HL-60 (cell line): Measurements from ENCODE around the gene LCE4A.
"Not testable (repeated sequence)": the region's sequence is repeated elsewhere in the genome, so short reads cannot be mapped to it uniquely, and the experiment has no call there.

Source experiments
- DNase-seq, 2 experiments: peaks; one replicate each; pipeline ENCODE4 v3.0.0-alpha.2; 2010 to 2020; ENCODE audit warnings: low read depth in 1 of 2, low spot score in 1 of 2
- H3K27ac ChIP-seq: fragments of 250-450 bp; sonication (Bioruptor Pico); replicated peaks from 2 replicates; pipeline ENCODE4 v1.5.1; 2020; ENCODE audit warnings: mild to moderate bottlenecking, moderate library complexity
- H3K27me3 ChIP-seq: fragments of 250-450 bp; sonication (Bioruptor Pico); 2 replicates; pipeline ENCODE4 v1.5.1; 2021; ENCODE audit warnings: mild to moderate bottlenecking, moderate library complexity; ENCODE audit not compliant: insufficient read depth, poor library complexity, severe bottlenecking
- H3K4me3 ChIP-seq: replicated peaks from 2 replicates; pipeline ENCODE4 v1.5.1; 2011; ENCODE audit warnings: mild to moderate bottlenecking, control low read depth, low read length; ENCODE audit not compliant: insufficient read depth
- GABPA ChIP-seq: IDR thresholded peaks from 2 replicates; pipeline ENCODE4 v1.6.1; 2012; ENCODE audit warnings: low read depth
- POLR2AphosphoS5 ChIP-seq: IDR thresholded peaks from 2 replicates; pipeline ENCODE4 v1.6.1; 2012; ENCODE audit warnings: low read depth
- SPI1 ChIP-seq: IDR thresholded peaks from 2 replicates; pipeline ENCODE4 v1.6.1; 2012; ENCODE audit warnings: low read depth, mild to moderate bottlenecking, borderline replicate concordance
- long read RNA-seq: library from polyadenylated mRNA; unstranded; transcript quantifications from one replicate; pipeline ENCODE4 v2.0.0, GENCODE V29; 2020
- TF ChIP-seq, protein P1 (sequence below): IDR thresholded peaks from one replicate; pipeline ENCODE4 v1.5.1; 2011; ENCODE audit warnings: low read length, control low read depth, inconsistent platforms; ENCODE audit not compliant: insufficient read depth
- TF ChIP-seq, protein P2 (sequence below): IDR thresholded peaks from 2 replicates; pipeline ENCODE4 v1.6.1; 2012; ENCODE audit warnings: low read depth; ENCODE audit not compliant: insufficient replicate concordance

The LCE4A gene, protein sequence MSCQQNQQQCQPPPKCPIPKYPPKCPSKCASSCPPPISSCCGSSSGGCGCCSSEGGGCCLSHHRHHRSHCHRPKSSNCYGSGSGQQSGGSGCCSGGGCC
- long read RNA-seq, result 0 reads

DNA sequence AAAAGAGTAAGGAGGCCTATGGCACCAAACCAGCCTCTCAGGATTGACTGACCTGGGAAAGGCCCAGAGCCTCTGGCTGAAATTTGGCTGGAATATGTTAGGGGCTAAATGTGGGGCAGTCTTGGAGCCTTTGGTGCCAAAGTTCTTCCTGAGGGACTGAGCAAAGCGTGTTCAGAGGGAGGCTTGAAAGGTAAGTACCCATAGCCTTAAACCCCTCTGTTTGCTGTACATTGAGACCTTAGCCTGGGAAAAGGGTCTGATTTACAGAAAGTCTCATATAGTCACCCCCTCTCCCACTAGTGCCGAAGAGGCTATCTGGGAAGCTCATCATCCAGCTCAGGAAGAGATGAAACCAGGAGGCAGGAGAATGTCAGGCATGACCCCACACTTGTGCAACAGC is at the start of gene LCE4A:
Gene LCE4A, plus strand, starts transcription at position 301 of the 400 bp plus-strand sequence. CDS start 916 bp downstream, outside the sequence.
- no peak for TF ChIP-seq GABPA
- TF ChIP-seq SPI1, result no peak
- no peak for TF ChIP-seq POLR2AphosphoS5
- TF ChIP-seq, protein P1, sequence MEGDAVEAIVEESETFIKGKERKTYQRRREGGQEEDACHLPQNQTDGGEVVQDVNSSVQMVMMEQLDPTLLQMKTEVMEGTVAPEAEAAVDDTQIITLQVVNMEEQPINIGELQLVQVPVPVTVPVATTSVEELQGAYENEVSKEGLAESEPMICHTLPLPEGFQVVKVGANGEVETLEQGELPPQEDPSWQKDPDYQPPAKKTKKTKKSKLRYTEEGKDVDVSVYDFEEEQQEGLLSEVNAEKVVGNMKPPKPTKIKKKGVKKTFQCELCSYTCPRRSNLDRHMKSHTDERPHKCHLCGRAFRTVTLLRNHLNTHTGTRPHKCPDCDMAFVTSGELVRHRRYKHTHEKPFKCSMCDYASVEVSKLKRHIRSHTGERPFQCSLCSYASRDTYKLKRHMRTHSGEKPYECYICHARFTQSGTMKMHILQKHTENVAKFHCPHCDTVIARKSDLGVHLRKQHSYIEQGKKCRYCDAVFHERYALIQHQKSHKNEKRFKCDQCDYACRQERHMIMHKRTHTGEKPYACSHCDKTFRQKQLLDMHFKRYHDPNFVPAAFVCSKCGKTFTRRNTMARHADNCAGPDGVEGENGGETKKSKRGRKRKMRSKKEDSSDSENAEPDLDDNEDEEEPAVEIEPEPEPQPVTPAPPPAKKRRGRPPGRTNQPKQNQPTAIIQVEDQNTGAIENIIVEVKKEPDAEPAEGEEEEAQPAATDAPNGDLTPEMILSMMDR, result no peak
- TF ChIP-seq, protein P2, sequence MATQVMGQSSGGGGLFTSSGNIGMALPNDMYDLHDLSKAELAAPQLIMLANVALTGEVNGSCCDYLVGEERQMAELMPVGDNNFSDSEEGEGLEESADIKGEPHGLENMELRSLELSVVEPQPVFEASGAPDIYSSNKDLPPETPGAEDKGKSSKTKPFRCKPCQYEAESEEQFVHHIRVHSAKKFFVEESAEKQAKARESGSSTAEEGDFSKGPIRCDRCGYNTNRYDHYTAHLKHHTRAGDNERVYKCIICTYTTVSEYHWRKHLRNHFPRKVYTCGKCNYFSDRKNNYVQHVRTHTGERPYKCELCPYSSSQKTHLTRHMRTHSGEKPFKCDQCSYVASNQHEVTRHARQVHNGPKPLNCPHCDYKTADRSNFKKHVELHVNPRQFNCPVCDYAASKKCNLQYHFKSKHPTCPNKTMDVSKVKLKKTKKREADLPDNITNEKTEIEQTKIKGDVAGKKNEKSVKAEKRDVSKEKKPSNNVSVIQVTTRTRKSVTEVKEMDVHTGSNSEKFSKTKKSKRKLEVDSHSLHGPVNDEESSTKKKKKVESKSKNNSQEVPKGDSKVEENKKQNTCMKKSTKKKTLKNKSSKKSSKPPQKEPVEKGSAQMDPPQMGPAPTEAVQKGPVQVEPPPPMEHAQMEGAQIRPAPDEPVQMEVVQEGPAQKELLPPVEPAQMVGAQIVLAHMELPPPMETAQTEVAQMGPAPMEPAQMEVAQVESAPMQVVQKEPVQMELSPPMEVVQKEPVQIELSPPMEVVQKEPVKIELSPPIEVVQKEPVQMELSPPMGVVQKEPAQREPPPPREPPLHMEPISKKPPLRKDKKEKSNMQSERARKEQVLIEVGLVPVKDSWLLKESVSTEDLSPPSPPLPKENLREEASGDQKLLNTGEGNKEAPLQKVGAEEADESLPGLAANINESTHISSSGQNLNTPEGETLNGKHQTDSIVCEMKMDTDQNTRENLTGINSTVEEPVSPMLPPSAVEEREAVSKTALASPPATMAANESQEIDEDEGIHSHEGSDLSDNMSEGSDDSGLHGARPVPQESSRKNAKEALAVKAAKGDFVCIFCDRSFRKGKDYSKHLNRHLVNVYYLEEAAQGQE, result no peak
- DNase-seq, result no peak
- no peak within 1 kb of the TSS for H3K27ac ChIP-seq
- no peak within 1 kb of the TSS for H3K4me3 ChIP-seq
- peaks cover 4% of the 10 kb centered on the region for H3K27me3 ChIP-seq

DNA sequence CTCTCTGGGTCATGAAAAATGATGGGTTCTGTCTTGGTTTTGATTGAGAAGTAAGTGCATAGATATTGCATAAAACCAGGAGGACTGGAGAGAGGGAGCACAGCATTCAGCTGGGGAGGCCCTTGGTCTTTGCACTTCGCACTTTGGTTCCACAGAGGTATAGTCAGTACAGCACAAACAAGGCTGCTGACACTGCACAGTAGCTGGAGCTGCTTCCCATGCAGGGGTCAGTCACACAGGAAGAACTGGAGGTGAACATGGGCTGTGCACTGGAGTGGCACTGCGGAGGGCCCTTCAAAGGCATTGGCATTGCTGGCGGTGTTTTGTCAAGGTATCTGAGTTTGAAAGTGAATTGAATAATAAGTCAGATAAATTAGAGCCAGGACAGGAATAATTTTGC is 49.3 kb upstream of the LCE4A start:
- Histone ChIP-seq H3K27ac (no peak overlapping the region), H3K4me3 (no peak overlapping the region), H3K27me3 (no peaks in the 10 kb centered on the region)
- no peak for TF ChIP-seq GABPA
- TF ChIP-seq, protein P2, result no peak
- TF ChIP-seq, protein P1, result no peak
- TF ChIP-seq POLR2AphosphoS5, result no peak
- TF ChIP-seq SPI1, result no peak
- no peak for DNase-seq

DNA sequence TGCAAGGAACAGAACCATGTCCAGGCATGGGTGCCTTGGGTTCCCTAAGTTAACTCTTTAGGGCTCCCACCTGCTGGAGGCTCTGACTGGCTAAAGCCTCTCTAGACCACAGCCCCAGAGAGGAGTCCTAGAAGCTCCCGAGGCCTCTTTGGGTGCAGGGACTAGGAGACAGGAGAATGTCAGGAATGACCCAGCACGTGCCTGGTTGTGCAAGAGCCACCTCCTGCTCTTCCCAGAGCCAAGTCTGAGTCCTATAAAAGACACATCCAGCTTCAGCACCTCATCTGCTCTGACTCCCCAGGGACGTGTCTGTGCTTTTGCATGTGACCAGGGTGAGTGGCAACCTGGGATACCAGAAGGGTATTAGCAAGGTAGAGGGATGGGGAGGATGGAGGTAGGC is 44.9 kb upstream of the LCE4A start, which contains the start of gene LCE2D:
Gene LCE2D, plus strand, starts transcription at position 283 of the 400 bp plus-strand sequence. CDS start 726 bp downstream, outside the sequence.
- no peak within 1 kb of the TSS for H3K4me3 ChIP-seq
- no peaks in the 10 kb centered on the region for H3K27me3 ChIP-seq
- no peak for DNase-seq
- H3K27ac ChIP-seq, result no peak within 1 kb of the TSS
- TF ChIP-seq, protein P1, result no peak
- TF ChIP-seq, protein P2, result no peak
- TF ChIP-seq SPI1 (no peak), GABPA (no peak), POLR2AphosphoS5 (no peak)

DNA sequence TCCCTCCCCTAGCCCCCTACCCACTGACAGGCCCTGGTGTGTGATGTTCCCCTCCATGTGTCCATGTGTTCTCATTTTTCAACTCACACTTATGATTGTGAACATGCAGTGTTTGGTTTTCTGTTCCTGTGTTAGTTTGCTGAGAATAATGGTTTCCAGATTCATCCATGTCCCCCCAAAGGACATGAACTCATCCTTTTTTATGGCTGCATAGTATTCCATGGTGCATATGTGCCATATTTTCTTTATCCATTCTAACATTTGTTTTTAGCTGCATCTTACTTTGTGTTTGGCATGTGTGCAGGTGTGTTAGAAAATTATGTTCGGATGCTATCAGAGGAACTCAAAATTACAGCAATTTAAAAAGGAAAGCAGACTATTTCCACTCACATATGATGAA is 41.8 kb upstream of the LCE4A start:
- DNase-seq, H3K27me3 ChIP-seq, H3K27ac ChIP-seq, H3K4me3 ChIP-seq: not testable (repeated sequence)
